LNCAP (cell line): Measurements from ENCODE around the gene NCOA1.

Experiments
- CTCF ChIP-seq: fragments of 450-650 bp; IDR thresholded peaks from 2 replicates; pipeline ENCODE4 v1.5.1; 2017; ENCODE audit warnings: mild to moderate bottlenecking

Gene NCOA1

GRCh38 chr2:24697792-24698191 lies 206.7 kb downstream of the NCOA1 start:
- no peak for TF ChIP-seq CTCF

- TF ChIP-seq CTCF = no peak
Measured at GRCh38 chr2:24702800-24703199, 211.7 kb downstream of the NCOA1 start.

- TF ChIP-seq CTCF = no peak
Measured at GRCh38 chr2:24704692-24705091, 213.6 kb downstream of the NCOA1 start.

- TF ChIP-seq CTCF = no peak
Measured at GRCh38 chr2:24707143-24707542, 216.1 kb downstream of the NCOA1 start.

- no peak for TF ChIP-seq CTCF
Measured at GRCh38 chr2:24708537-24709152, 217.6 kb downstream of the NCOA1 start.

- no peak for TF ChIP-seq CTCF
Measured at GRCh38 chr2:24710806-24711205, 219.8 kb downstream of the NCOA1 start.

- no peak for TF ChIP-seq CTCF
Measured at GRCh38 chr2:24711865-24712264, 220.8 kb downstream of the NCOA1 start.

- no peak for TF ChIP-seq CTCF
Measured at GRCh38 chr2:24712296-24712695, 221.2 kb downstream of the NCOA1 start.
